ENCODE results near the gene EFNA5.

GRCh38 chr5:107582625-107583024 lies 88.1 kb downstream of the EFNA5 start:
- no peak for TF ChIP-seq CTCF (IDR thresholded peaks at IDR 0.05; ENCODE audit: low read length)
- TF ChIP-seq EZH2 (IDR thresholded peaks at IDR 0.05; ENCODE audit: borderline replicate concordance, low read length) = no peak

Data from OCI-LY1 (cell line).